Heart left ventricle (tissue), 13 donors: Measurements from ENCODE around the gene APRT.

Source experiments
- CTCF ChIP-seq, 12 donors: fragments of 200-600 bp; sonication (generic) in 4 of 12; IDR thresholded peaks; one replicate each; pipeline versions ENCODE4 v1.5.0 to v1.8.0; 2018 to 2022; ENCODE audit warnings: antibody characterized with exemption in 12 of 12, mild to moderate bottlenecking in 5 of 12
- POLR2A ChIP-seq, 2 donors: fragments of 450-650 bp; IDR thresholded peaks; one replicate each; pipeline ENCODE4 v1.6.1; 2017; ENCODE audit warnings: antibody characterized with exemption in 2 of 2, mild to moderate bottlenecking in 2 of 2, moderate library complexity in 2 of 2
- donor health status: ischemic (EF 13 %, LVEDD 7.1; RV severe dilation, severe dysfunction).
- donor health status: DM: no; HTN: yes; CAD: no.
- donor health status: DM: no; HTN: no; CAD: no.
- donor health status: ischemic (EF 25% LVEDD 6.9; RV normal size, moderate dysfunction).
- donor health status: ischemic (EF 25% LVEDD 5.7; RV mildly dilated, moderate dysfunction).
- donor health status: ischemic (EF 35%, LVEDD 5.7; RV mildly dilated, moderate dysfunction).
- donor health status: nonischemic (EF 11% LVEDD 7.7; RV severe dilation, severe dysfunction).
- donor health status: DM: yes; HTN: yes; CAD: no.
- donor health status: PGD.
- donor health status: ischemic (EF 29% LVEDD 5.4; RV normal size, mild dysfunction).
- donor health status: nonischemic (EF 23%, LVEDD 6.1; RV moderate dilation, normal function).

- TF ChIP-seq CTCF (IDR thresholded peaks at IDR 0.05), result no peak
- TF ChIP-seq POLR2A (IDR thresholded peaks at IDR 0.05), result no peak
Measured at GRCh38 chr16:88804173-88804551, 7.6 kb downstream of the APRT start.
